ENCODE data around the gene B2M. TPM values are rescaled to one million over a fixed set of nuclear protein-coding genes. Genes with fewer than 3 reads are reported as not detected.

The B2M gene
- total and polyA plus RNA-seq, 2 of the 8 experiments (the other 6 are each of a cell fraction or from before 2014, with no cell fraction given): 78.9 to 907 TPM

- H3K23ac ChIP-seq (ENCODE audit: insufficient read length): no peak overlapping the region
- no peak overlapping the region for H4K91ac ChIP-seq (replicated peaks; ENCODE audit: insufficient read length, low read length)
- H3K56ac ChIP-seq (replicated peaks; ENCODE audit: insufficient read length, low read depth, low read length): no peak overlapping the region
- H3K4me1 ChIP-seq (replicated peaks in 1 of 4; ENCODE audit: control insufficient read depth in 3 of 4, insufficient read depth in 4 of 4, low read length in 3 of 4): peaks cover 0 to 1% (median 0%) of the 10 kb centered on the region in 4 experiments; a peak in 3 of 7 replicates
- H3K4me2 ChIP-seq (ENCODE audit: insufficient read depth in 1 of 2, low read depth in 2 of 2, low read length in 2 of 2): no peak overlapping the region; a peak in 1 of 4 replicates
- no peak overlapping the region for H4K8ac ChIP-seq (ENCODE audit: extremely low read depth, insufficient read depth, low read length)
- no peak overlapping the region for H2BK120ac ChIP-seq (replicated peaks; ENCODE audit: low read depth, low read length)
- H2BK20ac ChIP-seq (ENCODE audit: low read length): no peak overlapping the region
- no peak for FAIRE-seq
- CTCF ChIA-PET (ENCODE audit: partially characterized antibody): interaction anchor here (4.2 kb wide), 1 partner anchor 52 kb away, joined by 40 read pairs; the partner anchor contains the start of genes B2M and PATL2
- no peak overlapping the region for H2BK5ac ChIP-seq (ENCODE audit: low read depth, low read length)
- no peak overlapping the region for H3K9ac ChIP-seq (replicated peaks in 1 of 4; ENCODE audit: extremely low read depth in 1 of 4, low read depth in 3 of 4, low read length in 3 of 4)
- no peak overlapping the region for H3K4ac ChIP-seq (replicated peaks; ENCODE audit: insufficient read length, low read depth, low read length)
- H3K9me3 ChIP-seq (ENCODE audit: insufficient read depth in 2 of 2, low read depth in 1 of 2, low read length in 1 of 2): no peaks in the 10 kb centered on the region
- H3K79me2 ChIP-seq (ENCODE audit: control insufficient read depth in 1 of 2, insufficient read depth in 2 of 2, low read length in 2 of 2): peaks cover 0 to 9% of the 10 kb centered on the region in 2 experiments; a peak in 2 of 4 replicates
- POLR2A ChIA-PET (ENCODE audit: partially characterized antibody): no interaction called here
- no peak overlapping the region for H3K27ac ChIP-seq (ENCODE audit: low read depth, low read length)
- no peak overlapping the region for H2BK12ac ChIP-seq (ENCODE audit: low read depth, low read length)
- no peak overlapping the region for H3K18ac ChIP-seq (ENCODE audit: extremely low read depth, low read length)
- no peaks in the 10 kb centered on the region for H4K20me1 ChIP-seq (replicated peaks in 1 of 2; ENCODE audit: control insufficient read depth in 1 of 2, insufficient read depth in 2 of 2, low read length in 2 of 2)
- H4K5ac ChIP-seq (ENCODE audit: insufficient read length, low read depth, low read length): no peak overlapping the region
- no peak for DNase-seq (ENCODE audit: low read depth in 1 of 2, low spot score in 2 of 2)
- no peak overlapping the region for H2AK5ac ChIP-seq (ENCODE audit: low read depth, low read length)
- H3K4me3 ChIP-seq (ENCODE audit: extremely low read depth in 1 of 4, insufficient read depth in 2 of 4, low read depth in 3 of 4, low read length in 4 of 4): no peak overlapping the region
- H2AFZ ChIP-seq (ENCODE audit: low read length): no peak overlapping the region
- H3K79me1 ChIP-seq (ENCODE audit: low read depth, low read length): no peaks in the 10 kb centered on the region
- H2BK15ac ChIP-seq (ENCODE audit: low read length): no peak overlapping the region
- H3K27me3 ChIP-seq (replicated peaks in 1 of 4; ENCODE audit: control insufficient read depth in 3 of 4, extremely low read depth in 1 of 4, insufficient read depth in 3 of 4, low read length in 3 of 4): no peaks in the 10 kb centered on the region
- no peak for TF ChIP-seq ATF2 (IDR thresholded peaks at IDR 0.05; ENCODE audit: low read length)
- TF ChIP-seq HDAC2 (IDR thresholded peaks at IDR 0.05; ENCODE audit: borderline replicate concordance in 1 of 2, low read depth in 2 of 2, low read length in 2 of 2): no peak
- no peak for TF ChIP-seq POLR2AphosphoS5 (IDR thresholded peaks at IDR 0.05; ENCODE audit: low read depth, low read length)
- TF ChIP-seq YY1 (IDR thresholded peaks at IDR 0.05; ENCODE audit: low read depth, low read length): no peak
- TF ChIP-seq SP1 (IDR thresholded peaks at IDR 0.05; ENCODE audit: low read depth, low read length): no peak
- no peak for TF ChIP-seq USF2 (IDR thresholded peaks at IDR 0.05; ENCODE audit: low read length)
- no peak overlapping the region for H3K14ac ChIP-seq (ENCODE audit: insufficient read length)
- H3K36me3 ChIP-seq (ENCODE audit: control insufficient read depth in 2 of 4, insufficient read depth in 4 of 4, low read length in 3 of 4): peaks cover 2 to 26% (median 11%) of the 10 kb centered on the region in 4 experiments; a peak in 7 of 8 replicates
- peaks cover 2% of the 10 kb centered on the region for H3K23me2 ChIP-seq (ENCODE audit: low read depth, low read length)
Observed at GRCh38 chr15:44661576-44661975, 49.7 kb upstream of the B2M start.

All from H1 (cell line).